Hepatocyte (in vitro differentiated cells): ENCODE measurements around the gene SERPINA4. TPM values are rescaled to one million over a fixed set of nuclear protein-coding genes. Genes with fewer than 3 reads are reported as not detected.

Experiments
- DNase-seq: peaks from one replicate; pipeline ENCODE4 v3.0.0-alpha.2; 2016; ENCODE audit warnings: low spot score
- H2AFZ ChIP-seq: fragments of 200-600 bp; sonication (generic); 2 replicates; pipeline ENCODE4 v1.6.0; 2016; ENCODE audit warnings: antibody characterized with exemption, mild to moderate bottlenecking
- H3K27ac ChIP-seq: fragments of 200-600 bp; sonication (generic); 2 replicates; pipeline ENCODE4 v1.5.1; 2016; ENCODE audit warnings: mild to moderate bottlenecking
- H3K27me3 ChIP-seq: fragments of 200-600 bp; sonication (generic); 2 replicates; pipeline ENCODE4 v1.6.1; 2016
- H3K36me3 ChIP-seq: fragments of 200-600 bp; sonication (generic); replicated peaks from 2 replicates; pipeline ENCODE4 v1.5.1; 2016; ENCODE audit warnings: low read depth; ENCODE audit not compliant: insufficient read depth
- H3K4me1 ChIP-seq: fragments of 200-600 bp; sonication (generic); 2 replicates; pipeline ENCODE4 v1.5.1; 2016; ENCODE audit warnings: mild to moderate bottlenecking, moderate library complexity; ENCODE audit not compliant: insufficient read depth
- H3K4me2 ChIP-seq: fragments of 200-600 bp; sonication (generic); 2 replicates; pipeline ENCODE4 v1.6.0; 2016
- H3K4me3 ChIP-seq: fragments of 200-600 bp; sonication (generic); 2 replicates; pipeline ENCODE4 v1.5.1; 2016; ENCODE audit warnings: mild to moderate bottlenecking
- H3K79me2 ChIP-seq: fragments of 200-600 bp; sonication (generic); 2 replicates; pipeline ENCODE4 v1.6.0; 2017; ENCODE audit warnings: mild to moderate bottlenecking
- H3K9me2 ChIP-seq: fragments of 200-600 bp; sonication (generic); replicated peaks from 2 replicates; pipeline ENCODE4 v1.6.0; 2017; ENCODE audit warnings: mild to moderate bottlenecking; ENCODE audit not compliant: insufficient read depth
- H3K9me3 ChIP-seq: fragments of 200-600 bp; sonication (generic); 2 replicates; pipeline ENCODE4 v1.5.1; 2016; ENCODE audit warnings: low read depth, mild to moderate bottlenecking
- H4K20me1 ChIP-seq: fragments of 200-600 bp; sonication (generic); 2 replicates; pipeline ENCODE4 v1.6.0; 2016; ENCODE audit warnings: mild to moderate bottlenecking; ENCODE audit not compliant: insufficient read depth, poor library complexity, severe bottlenecking
- CTCF ChIP-seq: fragments of 200-600 bp; sonication (generic); IDR thresholded peaks from 2 replicates; pipeline ENCODE4 v1.5.1; 2016; ENCODE audit warnings: antibody characterized with exemption, mild to moderate bottlenecking; ENCODE audit not compliant: poor library complexity
- EZH2 ChIP-seq: fragments of 200-600 bp; sonication (generic); IDR thresholded peaks from 2 replicates; pipeline ENCODE4 v1.6.1; 2016; ENCODE audit warnings: antibody characterized with exemption, mild to moderate bottlenecking, borderline replicate concordance
- EZH2phosphoT487 ChIP-seq: fragments of 200-600 bp; sonication (generic); IDR thresholded peaks from one replicate; pipeline ENCODE4 v1.6.1; 2018; ENCODE audit warnings: antibody characterized with exemption, mild to moderate bottlenecking, low read depth, moderate library complexity; ENCODE audit not compliant: unreplicated experiment, severe bottlenecking
- WGBS: methylation state at CpG from one replicate; pipeline ENCODE4 v1.1.6; 2016; ENCODE audit warnings: low lambda C conversion rate; ENCODE audit errors: missing lambda C conversion rate; 5-methylcytosine and 5-hydroxymethylcytosine counted together
- polyA plus RNA-seq: library from polyadenylated mRNA; unstranded; fragments of >200 nt; fragmentation: Nextera tagmentation; extraction: Ambion mirVana; gene quantifications from 2 replicates; pipeline ENCODE4 v1.2.1, GENCODE V29; 2016
- total RNA-seq: library from RNA; depleted of rRNA; stranded (reverse); fragments of >200 nt; gene quantifications from 2 replicates; pipeline ENCODE4 v1.2.3, GENCODE V29; 2014

SERPINA4 gene
- total and polyA plus RNA-seq, 2 experiments from 2014 or later = 27.8 to 35.2 TPM

GRCh38 chr14:94619297-94619696 lies 58.1 kb downstream of the SERPINA4 start:
- Histone ChIP-seq H3K9me3 (no peaks in the 10 kb centered on the region), H4K20me1 (no peaks in the 10 kb centered on the region), H3K36me3 (no peaks in the 10 kb centered on the region), H3K4me3 (no peak overlapping the region), H3K4me2 (no peak overlapping the region), H3K27me3 (no peaks in the 10 kb centered on the region), H3K4me1 (no peaks in the 10 kb centered on the region), H3K79me2 (no peaks in the 10 kb centered on the region), H3K9me2 (no peaks in the 10 kb centered on the region), H2AFZ (no peak overlapping the region), H3K27ac (no peak overlapping the region)
- no peak for TF ChIP-seq CTCF
- TF ChIP-seq EZH2 = no peak
- TF ChIP-seq EZH2phosphoT487 = no peak
- WGBS = 90% methylated on average over 6 of the region's 6 CpGs
- DNase-seq = no peak

Other genes with a start within 250 kb of the SERPINA4 start
- 132 TPM in 2 replicates for gene SERPINA6, start 238.1 kb upstream of the SERPINA4 start, total RNA-seq
- gene SERPINA6, start 238.1 kb upstream of the SERPINA4 start, polyA plus RNA-seq = 86.8 and 135 TPM in 2 replicates
- gene SERPINA2, start 194.7 kb upstream of the SERPINA4 start, total RNA-seq = not detected in 2 replicates
- gene SERPINA2, start 194.7 kb upstream of the SERPINA4 start, polyA plus RNA-seq = not detected in 2 replicates
- 5,074 and 5,718 TPM in 2 replicates for gene SERPINA1, start 172.8 kb upstream of the SERPINA4 start, total RNA-seq
- gene SERPINA1, start 172.8 kb upstream of the SERPINA4 start, polyA plus RNA-seq = 3,463 and 3,480 TPM in 2 replicates
- 8.0 and 10.8 TPM in 2 replicates for gene SERPINA11, start 108.6 kb upstream of the SERPINA4 start, total RNA-seq
- 13.2 and 16.7 TPM in 2 replicates for gene SERPINA11, start 108.6 kb upstream of the SERPINA4 start, polyA plus RNA-seq
- 0.60 TPM in 1 of 2 replicates, not detected in the other for gene SERPINA9, start 85.2 kb upstream of the SERPINA4 start, total RNA-seq
- not detected in 2 replicates for gene SERPINA9, start 85.2 kb upstream of the SERPINA4 start, polyA plus RNA-seq
- gene SERPINA12, start 52.0 kb upstream of the SERPINA4 start, total RNA-seq = 0.60 TPM in 1 of 2 replicates, not detected in the other
- 0.25 and 0.90 TPM in 2 replicates for gene SERPINA12, start 52.0 kb upstream of the SERPINA4 start, polyA plus RNA-seq
- 88.8 and 109 TPM in 2 replicates for gene SERPINA5, start 20.0 kb downstream of the SERPINA4 start, total RNA-seq
- 73.6 and 98.7 TPM in 2 replicates for gene SERPINA5, start 20.0 kb downstream of the SERPINA4 start, polyA plus RNA-seq
- gene SERPINA3, start 50.9 kb downstream of the SERPINA4 start, total RNA-seq = 402 and 457 TPM in 2 replicates
- gene SERPINA3, start 50.9 kb downstream of the SERPINA4 start, polyA plus RNA-seq = 359 and 461 TPM in 2 replicates
- 0.17 TPM in 1 of 2 replicates, not detected in the other for gene GSC, start 208.7 kb downstream of the SERPINA4 start, total RNA-seq
- 0.30 TPM in 1 of 2 replicates, not detected in the other for gene GSC, start 208.7 kb downstream of the SERPINA4 start, polyA plus RNA-seq